Activated CD8-positive, alpha-beta memory T cell treated with anti-CD3 and anti-CD28 coated beads for 1 hour (primary cell): ENCODE measurements around the gene ABTB2.
A peak's percentile ranks its signal among the peaks of the same experiment; 100 is the strongest.

Source experiments
- DNase-seq, 2 donors: peaks; one replicate each; pipeline ENCODE4 v3.0.0-alpha.2; 2020; ENCODE audit warnings: low read depth in 1 of 2; ENCODE audit errors: extremely low read depth in 1 of 2

The ABTB2 gene

DNA sequence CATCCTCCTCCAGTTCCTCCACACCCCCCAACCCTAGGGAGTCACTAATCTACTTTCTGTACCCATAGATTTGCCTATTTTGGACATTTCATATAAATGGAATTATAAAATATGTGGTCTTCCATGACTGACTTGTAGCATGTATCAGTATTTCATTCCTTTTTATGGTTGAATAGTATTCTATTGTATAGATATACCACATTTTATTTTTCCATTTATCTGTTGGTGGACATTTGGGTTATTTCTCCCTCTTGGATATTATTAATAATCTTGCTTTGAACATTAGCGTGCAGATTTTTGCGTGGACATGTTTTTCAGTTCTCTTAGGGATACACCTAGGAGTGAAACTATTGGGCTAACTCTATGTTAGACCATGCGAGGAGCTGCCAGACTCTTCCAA is 229.0 kb downstream of the ABTB2 start:
- DNase-seq, result no peak

DNA sequence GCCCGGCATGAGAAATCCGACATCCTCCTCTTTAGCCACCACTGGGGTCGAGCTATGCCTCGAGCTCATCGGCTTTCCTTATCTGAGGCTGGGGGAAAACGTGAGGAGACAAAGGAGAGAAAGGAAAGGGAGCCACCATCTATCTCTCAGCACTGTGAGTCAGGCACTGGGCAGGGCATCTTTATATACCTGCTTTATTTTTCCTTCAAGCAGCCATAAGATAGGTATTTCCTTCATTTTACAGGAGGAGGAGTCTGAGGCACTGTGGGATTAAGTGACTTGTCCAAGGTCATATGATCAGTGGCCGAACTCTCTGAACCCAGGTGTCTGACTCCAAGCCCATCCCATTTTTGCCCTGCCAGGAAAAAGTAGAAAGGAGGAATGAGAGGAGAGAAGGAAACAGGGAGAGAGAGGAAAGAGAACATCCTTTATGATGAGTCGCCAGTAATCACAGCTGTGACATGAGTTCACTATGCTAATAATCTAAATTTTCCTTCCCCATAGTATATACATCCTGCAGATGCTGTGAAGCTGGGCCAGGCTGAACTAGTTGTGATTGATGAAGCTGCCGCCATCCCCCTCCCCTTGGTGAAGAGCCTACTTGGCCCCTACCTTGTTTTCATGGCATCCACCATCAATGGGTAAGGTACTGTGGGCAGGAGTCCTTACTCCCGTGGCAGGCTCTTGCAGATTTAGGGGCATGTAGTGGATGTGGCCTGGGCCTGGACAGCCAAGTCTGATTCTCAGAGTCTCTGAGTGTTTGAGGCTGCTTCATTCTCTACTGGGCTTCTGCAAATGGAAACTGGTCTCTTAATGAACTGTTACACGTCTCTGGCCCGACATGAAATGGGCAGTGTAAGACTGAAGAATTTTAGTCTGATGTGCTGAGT is 230.6 kb downstream of the ABTB2 start:
- no peak for DNase-seq

DNA sequence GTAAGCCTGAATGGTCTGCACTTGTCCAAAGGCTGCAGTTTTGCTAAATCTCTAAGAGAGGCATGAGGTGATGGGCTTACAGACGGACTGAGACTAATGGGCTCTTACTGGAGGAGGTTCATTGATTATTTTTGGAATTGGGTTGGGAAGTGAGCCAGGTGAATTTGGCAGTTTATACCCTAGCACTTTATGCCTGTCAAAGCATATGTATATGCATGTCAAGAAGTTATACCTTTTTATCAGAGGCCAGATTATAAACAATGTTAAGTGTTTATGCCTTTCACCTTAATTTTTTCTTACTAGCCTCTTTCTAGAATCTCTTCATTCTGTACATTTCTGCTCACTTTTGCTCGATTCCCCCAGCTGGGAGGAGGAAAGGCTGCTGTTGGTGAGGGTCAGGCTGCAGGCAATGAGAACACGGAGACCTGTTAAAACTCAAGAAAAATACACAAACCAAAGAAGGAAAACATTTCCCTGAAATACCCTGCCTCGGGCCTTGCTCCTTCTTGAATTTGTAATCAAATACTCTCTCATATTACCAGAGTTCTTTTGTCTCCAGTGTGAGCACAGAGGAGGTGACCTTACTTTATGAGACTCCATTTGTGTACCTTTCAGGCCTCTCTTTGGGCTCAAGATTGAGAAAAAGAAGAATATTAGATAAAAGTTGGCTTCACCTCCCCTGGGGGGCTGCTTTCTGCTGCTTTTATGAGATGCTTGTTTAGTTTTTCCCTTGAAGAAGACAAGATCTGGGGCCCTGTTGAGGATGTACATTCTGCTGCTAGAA is 232.7 kb downstream of the ABTB2 start:
- DNase-seq, result no peak

DNA sequence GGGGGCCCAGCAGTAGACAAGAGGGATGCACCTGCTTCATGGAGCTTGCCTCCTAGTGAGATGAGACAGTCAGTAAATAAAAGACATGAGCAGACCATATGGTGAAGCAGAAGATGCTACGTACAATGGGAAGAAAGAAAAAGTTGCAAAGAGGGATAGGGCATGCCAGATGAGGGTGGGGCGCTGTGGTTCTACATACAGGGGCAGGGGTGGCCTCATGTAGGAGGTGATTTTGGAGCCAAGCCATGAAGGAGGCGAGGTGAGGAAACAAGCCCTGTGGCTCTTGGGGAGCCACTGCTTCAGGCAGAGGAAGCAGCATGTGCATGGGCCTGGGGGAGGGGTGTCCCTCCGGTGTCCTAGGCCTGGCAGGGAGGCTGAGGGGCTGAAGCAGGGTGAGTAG is 237.2 kb downstream of the ABTB2 start:
- DNase-seq, result no peak

DNA sequence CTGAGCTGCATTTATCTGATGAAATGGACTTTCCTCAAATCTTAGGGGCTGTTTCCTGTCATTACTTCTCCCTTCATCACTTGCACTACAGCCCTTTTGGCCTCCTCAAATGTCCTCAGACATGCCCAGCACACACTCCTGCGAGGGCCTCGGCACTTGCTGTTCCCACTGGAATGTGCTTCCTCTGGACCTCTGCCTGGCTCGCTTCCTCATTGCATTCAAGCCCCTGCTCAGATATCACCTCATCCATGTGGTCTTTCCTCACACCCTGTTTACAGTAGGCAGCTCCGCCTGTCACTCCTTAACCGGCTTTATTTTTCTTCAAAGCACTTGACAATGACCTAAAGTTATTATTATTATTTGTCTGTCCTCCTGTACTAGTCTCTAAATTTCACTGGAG is 243.3 kb downstream of the ABTB2 start:
- DNase-seq, result no peak

DNA sequence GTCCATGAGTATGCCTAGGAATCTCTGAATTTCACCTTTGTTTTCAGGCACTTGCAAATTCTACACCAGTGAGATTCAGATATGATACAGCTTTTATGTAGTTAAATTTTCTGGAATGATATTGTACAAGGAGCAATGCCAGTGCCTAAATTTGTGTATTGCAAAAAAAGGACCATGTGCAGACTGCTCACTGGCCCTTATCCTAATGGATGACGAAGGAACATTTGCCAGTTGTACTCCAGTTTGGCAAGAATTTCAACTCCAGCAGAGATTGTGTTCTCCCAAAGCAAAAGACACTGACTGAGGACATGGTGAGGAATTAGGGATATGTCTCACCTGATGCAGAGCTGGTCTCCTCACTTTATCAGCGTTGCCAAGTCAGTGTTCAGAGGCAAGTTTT is 243.8 kb downstream of the ABTB2 start:
- no peak for DNase-seq

DNA sequence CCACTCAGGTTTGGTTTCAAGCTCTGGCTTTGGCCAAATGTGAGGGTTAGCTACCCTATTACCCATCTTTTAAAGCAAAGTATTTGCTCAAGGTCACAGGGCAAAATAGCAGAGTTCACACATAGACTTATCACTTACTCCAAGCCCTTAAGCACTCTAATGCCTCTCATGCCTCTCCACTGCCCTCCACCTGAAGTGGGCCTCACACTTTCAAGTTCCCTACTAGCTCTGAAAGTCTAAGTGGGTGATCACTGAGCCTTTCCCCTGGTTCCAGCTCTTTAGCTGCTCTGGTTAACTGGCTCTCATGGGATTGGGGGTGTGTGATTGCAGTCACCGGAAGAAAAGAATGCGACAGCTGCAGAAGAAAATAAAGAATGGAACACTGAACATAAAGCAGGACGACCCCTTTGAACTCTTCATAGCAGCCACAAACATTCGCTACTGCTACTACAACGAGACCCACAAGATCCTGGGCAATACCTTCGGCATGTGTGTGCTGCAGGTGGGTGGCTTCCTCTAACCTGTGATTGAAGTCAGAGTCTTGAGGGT is 246.0 kb downstream of the ABTB2 start:
- DNase-seq, result no peak

DNA sequence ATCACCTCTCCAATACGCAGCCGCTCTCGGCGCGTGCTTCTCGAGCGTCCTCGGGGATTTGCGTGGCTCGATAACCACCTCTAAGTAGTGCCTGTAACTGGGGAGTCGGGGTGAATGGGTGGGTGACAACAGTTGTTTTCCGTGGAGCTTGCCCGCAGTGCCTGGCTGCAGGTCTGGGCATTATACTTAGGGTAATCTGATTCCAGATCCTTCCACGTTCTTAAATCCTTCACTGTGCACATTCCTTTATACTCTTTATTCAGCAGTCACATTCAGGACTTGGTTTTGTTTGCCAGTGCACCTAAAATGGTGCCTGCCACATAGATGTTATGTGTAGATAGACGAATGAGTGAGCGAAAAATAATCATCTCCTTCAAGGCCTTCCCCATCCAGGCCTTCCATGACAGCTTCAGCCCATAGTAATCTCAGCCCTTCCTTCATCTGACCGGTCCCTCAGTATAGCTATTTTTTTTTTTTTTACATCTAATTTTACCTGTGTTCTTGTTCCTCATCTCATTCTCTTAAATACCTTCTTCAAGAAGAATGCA is 251.8 kb downstream of the ABTB2 start:
- no peak for DNase-seq

DNA sequence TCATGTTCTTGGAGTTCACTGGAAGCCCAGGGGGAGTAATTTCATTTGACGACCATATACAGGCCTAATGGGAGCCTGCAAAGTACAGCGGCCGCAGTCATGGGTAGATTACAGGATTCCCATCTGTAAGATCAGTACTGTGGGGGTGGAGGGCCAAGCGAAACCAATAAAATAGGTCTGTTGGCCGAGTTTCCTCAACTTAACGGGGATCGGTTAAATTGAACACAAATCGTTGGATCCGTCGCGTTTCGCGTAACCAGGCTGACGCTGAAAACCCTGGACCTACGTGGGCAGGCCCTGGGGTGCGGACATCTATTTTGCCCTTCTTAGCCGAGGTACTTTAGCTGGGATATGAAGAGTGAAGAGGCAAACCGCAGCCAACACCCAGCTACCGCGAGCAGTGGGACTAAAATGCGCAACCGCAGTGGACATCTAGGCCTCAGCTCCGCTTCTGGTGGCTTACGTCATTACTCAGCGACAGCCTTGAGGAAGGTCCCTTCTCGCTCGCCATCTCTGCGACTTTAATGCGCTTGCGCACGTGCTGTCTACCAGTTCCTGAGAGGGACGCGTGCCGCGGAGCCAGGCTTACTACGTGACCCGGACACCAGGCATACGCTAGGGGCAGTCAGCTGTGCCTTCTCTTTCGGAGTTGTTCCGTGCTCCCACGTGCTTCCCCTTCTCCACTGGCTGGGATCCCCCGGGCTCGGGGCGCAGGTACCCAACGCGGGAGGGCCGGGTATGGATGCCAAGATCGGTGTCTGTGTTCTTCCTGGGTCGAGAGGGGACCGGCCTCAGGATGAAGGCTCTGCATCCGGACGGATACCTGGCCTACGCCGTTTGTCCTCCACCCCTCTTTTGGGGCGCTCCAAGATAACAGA is 252.5 kb downstream of the ABTB2 start, which contains the start of gene NAT10:
Gene NAT10 (plus strand): TSS at position 551 of the 878 bp plus-strand sequence. CDS start 2,597 bp downstream, outside the sequence.
- DNase-seq, result peak; percentile 93 to 97

DNA sequence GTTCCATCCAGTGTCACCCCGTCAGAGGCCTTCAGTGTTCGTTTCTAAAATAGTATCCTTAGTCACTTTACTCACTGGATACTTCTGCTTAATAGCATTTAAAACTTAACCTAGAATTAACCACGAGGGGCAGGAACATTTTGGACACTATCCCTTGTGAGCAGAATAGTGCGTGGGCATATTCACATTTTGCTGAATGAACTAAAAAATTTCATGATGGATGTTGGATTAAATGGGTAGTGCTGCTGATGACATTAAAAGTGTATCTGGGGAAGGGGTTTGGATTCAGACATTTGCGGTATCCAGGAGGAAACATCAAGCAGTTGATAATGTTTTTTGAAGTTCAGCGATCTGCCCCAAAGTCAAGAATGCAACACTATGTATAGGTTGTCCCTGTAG is 253.1 kb downstream of the ABTB2 start:
- DNase-seq, result no peak
